MM.1S (cell line): ENCODE data around the gene E2F8.

Source experiments
- DNase-seq: peaks from one replicate; pipeline ENCODE4 v3.0.0-alpha.2; 2015
- H2AFZ ChIP-seq: fragments of 300-600 bp; sonication (generic); 2 replicates; pipeline ENCODE4 v1.6.0; 2016; ENCODE audit warnings: antibody characterized with exemption, low read length
- H3F3A ChIP-seq: fragments of 300-600 bp; sonication (generic); 2 replicates; pipeline ENCODE4 v1.6.1; 2016; ENCODE audit warnings: mild to moderate bottlenecking, antibody characterized with exemption, low read length, moderate library complexity, mixed read lengths; ENCODE audit not compliant: insufficient read depth
- H3K27ac ChIP-seq: fragments of 300-600 bp; sonication (generic); 2 replicates; pipeline ENCODE4 v1.5.1; 2016; ENCODE audit warnings: mild to moderate bottlenecking, low read length
- H3K27me3 ChIP-seq: fragments of 300-600 bp; sonication (generic); replicated peaks from 2 replicates; pipeline ENCODE4 v1.6.0; 2016; ENCODE audit warnings: low read length; ENCODE audit not compliant: insufficient read depth
- H3K36me3 ChIP-seq: fragments of 300-600 bp; sonication (generic); replicated peaks from 2 replicates; pipeline ENCODE4 v1.6.1; 2016; ENCODE audit warnings: mild to moderate bottlenecking, low read length, mixed read lengths; ENCODE audit not compliant: insufficient read depth
- H3K4me1 ChIP-seq: fragments of 300-600 bp; sonication (generic); 2 replicates; pipeline ENCODE4 v1.6.1; 2016; ENCODE audit warnings: low read length, mixed read lengths
- H3K4me2 ChIP-seq: fragments of 300-600 bp; sonication (generic); 2 replicates; pipeline ENCODE4 v1.6.0; 2016; ENCODE audit warnings: low read depth, low read length
- H3K4me3 ChIP-seq: fragments of 300-600 bp; sonication (generic); 2 replicates; pipeline ENCODE4 v1.5.1; 2016; ENCODE audit warnings: low read length, mixed read lengths
- H3K79me2 ChIP-seq: fragments of 300-600 bp; sonication (generic); 2 replicates; pipeline ENCODE4 v1.6.1; 2016; ENCODE audit warnings: mixed run types, low read length, mixed read lengths
- H3K9ac ChIP-seq: fragments of 300-600 bp; sonication (generic); 2 replicates; pipeline ENCODE4 v1.6.1; 2016; ENCODE audit warnings: low read length, mixed read lengths
- H3K9me2 ChIP-seq: fragments of 300-600 bp; sonication (generic); replicated peaks from 2 replicates; pipeline ENCODE4 v1.6.1; 2016; ENCODE audit warnings: mild to moderate bottlenecking, low read length, mixed read lengths; ENCODE audit not compliant: insufficient read depth
- H3K9me3 ChIP-seq: fragments of 300-600 bp; sonication (generic); replicated peaks from 2 replicates; pipeline ENCODE4 v1.6.1; 2016; ENCODE audit warnings: mild to moderate bottlenecking, low read length, mixed read lengths; ENCODE audit not compliant: insufficient read depth
- H4K20me1 ChIP-seq: fragments of 300-600 bp; sonication (generic); 2 replicates; pipeline ENCODE4 v1.6.1; 2016; ENCODE audit warnings: mild to moderate bottlenecking, low read length, moderate library complexity, mixed read lengths; ENCODE audit not compliant: insufficient read depth
- EZH2 ChIP-seq: fragments of 300-600 bp; sonication (generic); optimal IDR thresholded peaks from 2 replicates; pipeline ENCODE3; 2017; ENCODE audit warnings: low read depth, mild to moderate bottlenecking, antibody characterized with exemption, low read length, mixed read lengths
- EZH2phosphoT487 ChIP-seq: fragments of 300-600 bp; sonication (generic); IDR thresholded peaks from 2 replicates; pipeline ENCODE4 v1.6.1; 2018; ENCODE audit warnings: antibody characterized with exemption, low read length
- TF ChIP-seq, protein P1 (sequence below): fragments of 300-600 bp; sonication (generic); IDR thresholded peaks from 2 replicates; pipeline ENCODE4 v1.5.1; 2016; ENCODE audit warnings: antibody characterized with exemption, low read length, mixed read lengths

E2F8 gene

DNA sequence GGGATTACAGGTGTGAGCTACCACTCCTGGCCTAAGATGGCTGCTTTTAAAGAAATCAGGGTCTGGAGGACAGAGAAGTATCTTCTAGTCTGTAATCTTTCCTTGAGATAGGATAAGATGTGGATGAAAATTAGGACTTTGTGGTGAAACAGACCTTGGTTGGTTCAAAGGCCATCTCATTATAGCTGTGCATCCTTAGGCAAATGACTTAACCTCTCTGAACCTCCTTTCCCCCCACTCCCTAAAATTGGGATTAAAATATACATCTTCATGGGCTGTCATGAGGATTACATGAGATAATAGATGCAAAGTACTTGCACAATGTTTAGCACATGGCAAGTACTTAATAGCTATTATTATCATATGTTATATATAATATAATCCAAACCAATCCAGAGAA lies 10.8 kb upstream of the E2F8 start:
- no peaks in the 10 kb centered on the region for H3K4me1 ChIP-seq
- DNase-seq, result no peak
- H3K27me3 ChIP-seq, result no peaks in the 10 kb centered on the region
- H3K9me2 ChIP-seq, result no peaks in the 10 kb centered on the region
- H3K4me2 ChIP-seq, result no peak overlapping the region
- H3K9me3 ChIP-seq, result no peaks in the 10 kb centered on the region
- no peaks in the 10 kb centered on the region for H4K20me1 ChIP-seq
- H2AFZ ChIP-seq, result no peak overlapping the region
- no peak overlapping the region for H3K9ac ChIP-seq
- no peak for TF ChIP-seq EZH2
- TF ChIP-seq EZH2phosphoT487, result no peak
- TF ChIP-seq, protein P1, sequence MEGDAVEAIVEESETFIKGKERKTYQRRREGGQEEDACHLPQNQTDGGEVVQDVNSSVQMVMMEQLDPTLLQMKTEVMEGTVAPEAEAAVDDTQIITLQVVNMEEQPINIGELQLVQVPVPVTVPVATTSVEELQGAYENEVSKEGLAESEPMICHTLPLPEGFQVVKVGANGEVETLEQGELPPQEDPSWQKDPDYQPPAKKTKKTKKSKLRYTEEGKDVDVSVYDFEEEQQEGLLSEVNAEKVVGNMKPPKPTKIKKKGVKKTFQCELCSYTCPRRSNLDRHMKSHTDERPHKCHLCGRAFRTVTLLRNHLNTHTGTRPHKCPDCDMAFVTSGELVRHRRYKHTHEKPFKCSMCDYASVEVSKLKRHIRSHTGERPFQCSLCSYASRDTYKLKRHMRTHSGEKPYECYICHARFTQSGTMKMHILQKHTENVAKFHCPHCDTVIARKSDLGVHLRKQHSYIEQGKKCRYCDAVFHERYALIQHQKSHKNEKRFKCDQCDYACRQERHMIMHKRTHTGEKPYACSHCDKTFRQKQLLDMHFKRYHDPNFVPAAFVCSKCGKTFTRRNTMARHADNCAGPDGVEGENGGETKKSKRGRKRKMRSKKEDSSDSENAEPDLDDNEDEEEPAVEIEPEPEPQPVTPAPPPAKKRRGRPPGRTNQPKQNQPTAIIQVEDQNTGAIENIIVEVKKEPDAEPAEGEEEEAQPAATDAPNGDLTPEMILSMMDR, result no peak
- no peaks in the 10 kb centered on the region for H3K79me2 ChIP-seq
- no peak overlapping the region for H3K27ac ChIP-seq
- H3K4me3 ChIP-seq, result no peak overlapping the region
- no peaks in the 10 kb centered on the region for H3K36me3 ChIP-seq
- no peaks in the 10 kb centered on the region for H3F3A ChIP-seq

DNA sequence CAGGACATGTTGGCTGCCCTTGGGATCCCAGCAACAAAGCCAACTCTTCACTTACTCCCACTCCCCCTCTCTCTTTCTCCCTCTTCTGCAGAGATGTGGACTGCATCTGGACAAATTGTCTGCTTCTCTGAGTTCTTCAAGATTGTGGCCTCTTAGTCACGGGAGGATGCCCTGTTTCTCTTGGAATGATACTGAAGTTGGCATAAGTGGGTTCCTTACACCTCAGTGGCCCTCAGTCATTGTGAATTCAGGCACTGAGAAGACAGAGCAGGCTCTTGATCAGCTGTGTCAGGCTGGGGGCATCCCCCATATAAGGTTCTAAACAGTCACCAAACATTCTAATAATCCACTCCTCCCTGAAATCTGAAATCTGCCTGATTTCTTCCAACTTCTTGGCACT lies 6.1 kb upstream of the E2F8 start:
- H4K20me1 ChIP-seq, result no peaks in the 10 kb centered on the region
- no peaks in the 10 kb centered on the region for H3K27me3 ChIP-seq
- no peaks in the 10 kb centered on the region for H3K36me3 ChIP-seq
- no peak overlapping the region for H3K4me3 ChIP-seq
- no peaks in the 10 kb centered on the region for H3K79me2 ChIP-seq
- H3K4me2 ChIP-seq, result no peak overlapping the region
- H3K9ac ChIP-seq, result no peak overlapping the region
- H3K9me2 ChIP-seq, result no peaks in the 10 kb centered on the region
- DNase-seq, result no peak
- peaks cover 15% of the 10 kb centered on the region; the same call in 1 of the 2 replicates for H3F3A ChIP-seq
- no peak overlapping the region for H3K27ac ChIP-seq
- no peak for TF ChIP-seq EZH2phosphoT487
- TF ChIP-seq EZH2, result no peak
- TF ChIP-seq, protein P1, result no peak
- no peaks in the 10 kb centered on the region for H3K9me3 ChIP-seq
- no peak overlapping the region for H2AFZ ChIP-seq
- H3K4me1 ChIP-seq, result peaks cover 19% of the 10 kb centered on the region

DNA sequence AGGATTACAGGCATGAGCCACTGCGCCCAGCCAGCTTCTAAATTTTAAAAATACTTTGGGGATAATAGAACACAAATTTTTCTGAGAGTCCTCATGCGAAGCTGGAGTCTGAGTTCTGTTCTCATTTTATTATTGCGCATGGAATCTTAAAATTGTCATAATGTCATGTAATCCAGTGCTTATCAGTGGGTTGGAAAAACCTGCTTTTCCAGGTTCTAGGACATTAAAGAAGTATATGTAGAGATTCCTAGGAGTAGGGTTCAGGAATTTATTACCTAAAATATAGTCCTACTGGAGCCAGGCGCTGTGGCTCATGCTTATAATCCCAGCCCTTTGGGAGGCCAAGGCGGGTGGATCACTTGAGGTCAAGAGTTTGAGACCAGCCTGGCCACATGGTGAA lies 4.6 kb upstream of the E2F8 start:
- no peak for DNase-seq
- Histone ChIP-seq H3F3A (peaks cover 16% of the 10 kb centered on the region; the same call in 1 of the 2 replicates), H3K27ac (no peak overlapping the region), H3K79me2 (peaks cover 3% of the 10 kb centered on the region), H3K4me3 (no peak overlapping the region), H3K4me1 (peaks cover 20% of the 10 kb centered on the region), H3K9me3 (no peaks in the 10 kb centered on the region), H2AFZ (no peak overlapping the region), H3K9ac (no peak overlapping the region), H3K4me2 (no peak overlapping the region), H3K27me3 (no peaks in the 10 kb centered on the region), H3K36me3 (no peaks in the 10 kb centered on the region), H4K20me1 (no peaks in the 10 kb centered on the region), H3K9me2 (no peaks in the 10 kb centered on the region)
- TF ChIP-seq EZH2phosphoT487, result no peak
- TF ChIP-seq, protein P1, result no peak
- TF ChIP-seq EZH2, result no peak
